ENCODE results near the gene MYO9A.
"Not testable (repeated sequence)": the region's sequence is repeated elsewhere in the genome, so short reads cannot be mapped to it uniquely, and the experiment has no call there.

DNA sequence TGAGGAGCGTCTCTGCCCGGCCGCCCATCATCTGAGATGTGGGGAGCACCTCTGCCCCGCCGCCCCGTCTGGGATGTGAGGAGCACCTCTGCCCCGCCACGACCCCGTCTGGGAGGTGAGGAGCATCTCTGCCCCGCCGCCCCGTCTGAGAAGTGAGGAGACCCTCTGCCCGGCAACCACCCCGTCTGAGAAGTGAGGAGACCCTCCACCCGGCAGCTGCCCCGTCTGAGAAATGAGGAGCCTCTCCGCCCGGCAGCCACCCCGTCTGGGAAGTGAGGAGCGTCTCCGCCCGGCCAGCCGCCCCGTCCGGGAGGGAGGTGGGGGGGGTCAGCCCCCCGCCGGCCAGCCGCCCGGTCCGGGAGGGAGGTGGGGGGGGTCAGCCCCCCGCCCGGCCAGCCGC, 17.4 kb downstream of the MYO9A start:
- TF ChIP-seq, protein P1, sequence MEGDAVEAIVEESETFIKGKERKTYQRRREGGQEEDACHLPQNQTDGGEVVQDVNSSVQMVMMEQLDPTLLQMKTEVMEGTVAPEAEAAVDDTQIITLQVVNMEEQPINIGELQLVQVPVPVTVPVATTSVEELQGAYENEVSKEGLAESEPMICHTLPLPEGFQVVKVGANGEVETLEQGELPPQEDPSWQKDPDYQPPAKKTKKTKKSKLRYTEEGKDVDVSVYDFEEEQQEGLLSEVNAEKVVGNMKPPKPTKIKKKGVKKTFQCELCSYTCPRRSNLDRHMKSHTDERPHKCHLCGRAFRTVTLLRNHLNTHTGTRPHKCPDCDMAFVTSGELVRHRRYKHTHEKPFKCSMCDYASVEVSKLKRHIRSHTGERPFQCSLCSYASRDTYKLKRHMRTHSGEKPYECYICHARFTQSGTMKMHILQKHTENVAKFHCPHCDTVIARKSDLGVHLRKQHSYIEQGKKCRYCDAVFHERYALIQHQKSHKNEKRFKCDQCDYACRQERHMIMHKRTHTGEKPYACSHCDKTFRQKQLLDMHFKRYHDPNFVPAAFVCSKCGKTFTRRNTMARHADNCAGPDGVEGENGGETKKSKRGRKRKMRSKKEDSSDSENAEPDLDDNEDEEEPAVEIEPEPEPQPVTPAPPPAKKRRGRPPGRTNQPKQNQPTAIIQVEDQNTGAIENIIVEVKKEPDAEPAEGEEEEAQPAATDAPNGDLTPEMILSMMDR (IDR thresholded peaks at IDR 0.05; ENCODE audit: poor library complexity) = not testable (repeated sequence)
- not testable (repeated sequence) for TF ChIP-seq EZH2 (IDR thresholded peaks at IDR 0.05; ENCODE audit: borderline replicate concordance); EZH2phosphoT487 (IDR thresholded peaks at IDR 0.05; ENCODE audit: low read depth, severe bottlenecking, unreplicated experiment)

Measured in hepatocyte (in vitro differentiated cells).